ENCODE data around the gene PPA1.
"Not testable (repeated sequence)": the region's sequence is repeated elsewhere in the genome, so short reads cannot be mapped to it uniquely, and the experiment has no call there.

Gene PPA1

DNA sequence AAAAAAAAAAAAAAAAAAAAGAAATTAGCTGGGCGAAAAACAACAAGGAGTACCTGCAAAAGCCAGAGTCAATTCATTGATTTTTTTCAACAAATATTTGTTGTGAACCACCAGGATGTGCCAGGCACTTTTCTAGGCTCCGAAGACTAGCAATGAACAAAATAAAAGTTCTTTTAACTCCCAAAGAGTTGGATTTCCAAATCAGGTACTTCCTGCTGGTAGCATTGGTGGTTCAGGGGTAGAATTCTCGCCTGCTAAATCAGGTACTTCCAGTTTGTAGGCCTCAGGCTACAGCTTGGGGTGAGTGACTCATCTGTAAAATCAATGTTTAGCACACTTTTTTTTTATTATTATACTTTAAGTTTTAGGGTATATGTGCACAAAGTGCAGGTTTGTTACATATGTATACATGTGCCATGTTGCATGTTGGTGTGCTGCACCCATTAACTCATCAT is 10.9 kb downstream of the PPA1 start:
- no peak for DNase-seq (ENCODE audit: low read depth in 3 of 3, low spot score in 1 of 3)

DNA sequence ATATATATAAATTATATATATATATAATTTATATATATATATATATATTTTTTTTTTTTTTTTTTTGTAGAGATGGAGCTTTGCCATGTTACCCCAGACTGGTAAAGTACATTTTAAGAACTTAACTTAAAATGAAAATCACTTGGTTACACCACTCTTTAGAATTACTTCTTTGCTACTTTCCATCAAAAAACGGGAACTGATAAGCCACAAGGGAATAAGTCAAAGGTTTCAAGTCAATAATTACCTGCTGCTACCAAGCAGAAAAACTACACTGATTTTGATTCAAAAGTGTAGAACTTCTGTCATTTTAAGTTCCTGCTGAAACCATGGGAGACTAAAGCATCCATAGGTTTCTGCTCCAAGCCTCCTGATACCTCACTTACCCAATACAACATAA is 12.2 kb downstream of the PPA1 start:
- no peak for DNase-seq (ENCODE audit: low read depth in 3 of 3, low spot score in 1 of 3)

DNA sequence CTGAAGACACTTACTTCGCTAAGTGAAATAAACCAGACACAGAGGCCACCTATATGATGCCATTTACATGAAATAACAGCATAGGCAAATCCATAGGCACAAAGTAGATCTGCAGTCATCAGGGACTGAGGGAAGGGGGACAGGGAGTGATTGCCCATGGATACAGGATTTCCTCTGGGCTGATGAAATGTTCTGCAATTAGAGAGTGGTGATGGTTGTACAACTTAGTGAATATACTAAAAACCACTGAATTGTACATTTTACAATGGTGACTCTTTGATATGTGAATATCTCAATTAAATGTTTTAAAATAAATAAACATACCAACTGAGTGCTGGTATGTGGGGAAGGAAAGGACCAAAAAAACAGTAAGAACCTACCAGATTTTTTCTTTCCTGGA is 20.4 kb downstream of the PPA1 start:
- no peak for DNase-seq (ENCODE audit: low read depth in 3 of 3, low spot score in 1 of 3)

DNA sequence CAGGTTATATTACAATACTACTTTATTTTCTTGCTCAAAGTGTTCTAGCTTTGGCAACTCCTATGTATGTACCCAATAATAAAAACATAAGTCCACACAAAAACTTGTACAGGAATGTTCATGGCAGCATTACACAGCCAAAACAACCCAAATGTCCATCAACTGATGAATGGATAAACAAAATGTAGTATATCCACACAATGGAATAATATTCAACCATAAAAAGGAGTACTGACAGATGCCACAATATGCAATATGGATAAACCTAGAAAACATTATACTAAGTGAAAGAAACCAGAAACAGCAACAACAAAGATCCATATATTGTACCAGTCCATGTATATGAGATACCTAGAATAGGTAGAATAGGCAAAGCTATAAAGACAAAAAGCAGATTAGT is 21.0 kb downstream of the PPA1 start:
- no peak for DNase-seq (ENCODE audit: low read depth in 3 of 3, low spot score in 1 of 3)

DNA sequence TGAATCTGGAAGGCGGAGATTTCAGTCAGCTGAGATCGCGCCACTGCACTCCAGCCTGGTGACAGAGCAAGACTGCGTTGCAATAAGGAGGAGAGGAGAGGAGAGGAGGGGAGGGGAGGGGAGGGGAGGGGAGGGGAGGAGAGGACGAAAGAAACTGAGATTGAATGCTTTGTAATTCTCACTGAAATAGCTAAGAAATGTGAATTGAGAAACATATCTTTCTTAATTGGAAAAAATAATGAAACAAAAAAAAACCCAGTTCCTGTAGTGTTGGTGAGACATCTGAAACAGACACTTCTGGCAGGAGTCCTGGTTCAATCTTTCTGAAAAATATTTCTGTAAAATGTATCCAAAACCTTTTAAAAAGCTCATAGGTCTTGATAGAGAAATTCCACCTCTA is 26.5 kb downstream of the PPA1 start:
- no peak for DNase-seq (ENCODE audit: low read depth in 3 of 3, low spot score in 1 of 3)

DNA sequence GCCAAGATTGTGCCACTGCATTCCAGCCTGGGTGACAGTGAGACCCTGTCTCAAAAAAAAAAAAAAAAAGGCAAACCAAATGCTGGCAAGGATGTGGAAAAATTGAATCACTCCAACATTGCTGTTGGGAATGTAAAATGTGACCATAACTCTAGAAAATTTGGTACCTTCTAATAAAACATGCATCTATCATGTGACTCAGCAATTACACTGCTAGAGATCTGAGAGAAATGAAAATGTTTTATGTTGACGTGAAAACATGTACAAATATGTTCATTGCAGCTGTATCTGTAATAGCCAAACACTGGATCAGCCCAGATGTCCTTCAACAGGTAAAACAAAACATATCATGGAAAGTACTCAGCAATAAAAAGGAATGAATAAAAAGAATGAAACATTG is 32.1 kb downstream of the PPA1 start:
- no peak for DNase-seq (ENCODE audit: low read depth in 3 of 3, low spot score in 1 of 3)

DNA sequence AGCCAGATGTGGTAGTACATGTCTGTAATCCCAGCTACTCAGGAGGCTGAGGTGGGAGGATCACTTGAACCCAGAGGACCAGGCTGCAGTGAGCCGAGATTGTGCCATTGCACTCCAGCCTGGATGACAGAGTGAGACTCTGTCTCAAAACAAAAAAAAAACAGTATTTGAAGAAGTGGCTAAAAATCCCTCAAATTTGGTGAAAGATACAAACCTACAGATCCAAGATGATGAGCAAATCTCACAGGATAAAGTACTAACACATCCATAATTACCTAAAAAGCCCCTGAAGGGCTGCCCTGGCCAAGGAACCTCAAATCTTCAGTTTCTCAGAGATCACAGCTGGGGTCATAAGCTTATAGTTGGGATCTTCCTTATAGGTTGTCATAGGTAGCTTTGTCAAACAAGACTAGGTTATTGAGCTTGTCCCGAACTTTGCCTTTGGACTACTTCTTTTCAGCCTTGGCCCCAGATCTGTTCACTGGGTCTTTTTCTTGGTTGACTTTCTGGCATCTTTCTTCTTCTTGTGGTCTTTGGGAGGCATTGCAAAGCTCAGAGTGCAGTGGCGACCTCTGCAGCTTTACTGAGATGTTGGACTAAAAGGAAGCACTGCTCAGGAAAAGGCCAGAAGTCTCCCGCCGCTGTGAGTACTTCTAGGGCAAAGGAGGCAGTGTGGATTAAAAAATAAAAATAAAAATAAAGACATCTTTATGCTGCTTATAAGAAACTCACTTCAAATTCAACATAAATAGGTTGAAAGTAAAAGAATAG is 34.3 kb downstream of the PPA1 start:
- DNase-seq (ENCODE audit: low read depth in 3 of 3, low spot score in 1 of 3) = no peak

DNA sequence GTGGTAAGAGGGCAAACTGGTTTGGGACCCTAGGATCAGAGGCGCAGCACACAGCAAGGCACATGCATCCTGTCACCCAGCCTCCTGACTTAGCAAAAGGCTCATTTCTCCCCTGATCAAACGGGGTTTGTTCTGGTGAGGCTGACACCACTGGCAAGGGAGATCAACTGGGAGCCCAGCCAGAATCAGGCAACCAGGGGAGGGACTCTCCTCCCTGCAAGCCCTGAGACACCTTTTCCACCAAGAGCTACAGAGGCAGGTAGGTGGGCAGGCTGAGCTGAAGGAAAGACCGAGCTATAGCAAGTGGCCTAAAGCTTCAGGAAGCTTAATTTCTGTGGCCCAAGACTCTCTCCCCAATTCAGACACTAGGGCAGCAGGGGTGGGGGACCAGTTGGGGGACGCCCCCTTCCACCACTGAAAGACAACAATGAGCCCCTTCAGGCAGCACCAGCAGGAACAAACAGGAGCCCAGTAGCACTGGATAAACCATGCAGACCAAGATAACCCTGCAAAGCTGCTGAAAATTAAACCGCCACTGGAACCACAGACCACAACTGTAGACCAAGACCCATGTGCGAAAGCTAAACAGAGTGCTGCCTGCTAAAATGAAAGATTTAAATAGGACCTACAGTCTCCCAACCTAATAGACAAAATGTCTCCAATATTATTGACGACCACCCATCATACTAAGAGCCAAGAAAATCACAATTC is 35.8 kb downstream of the PPA1 start:
- DNase-seq (ENCODE audit: low read depth in 3 of 3, low spot score in 1 of 3) = no peak

DNA sequence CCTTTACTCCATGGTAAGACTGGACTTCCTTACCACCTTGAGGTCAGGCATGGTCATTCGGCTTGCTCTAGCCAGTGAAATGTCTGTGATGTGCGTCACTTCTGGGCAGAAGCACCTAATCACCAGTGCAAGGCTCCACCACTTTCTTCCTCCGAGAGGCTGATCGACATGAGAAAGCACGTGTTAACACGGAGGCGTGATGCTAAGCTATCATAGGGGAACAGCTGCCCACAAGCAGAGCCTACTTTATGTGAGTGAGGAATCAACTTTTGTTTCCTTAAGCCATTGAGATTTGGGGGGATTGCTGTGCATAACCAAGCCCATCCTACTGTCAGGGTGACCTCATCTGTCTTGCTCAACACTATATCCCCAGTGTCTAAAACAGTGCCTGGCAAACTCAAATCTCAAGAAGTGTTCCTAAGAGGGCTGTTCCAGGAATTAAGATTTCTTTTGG is 39.8 kb downstream of the PPA1 start:
- no peak for DNase-seq (ENCODE audit: low read depth in 3 of 3, low spot score in 1 of 3)

DNA sequence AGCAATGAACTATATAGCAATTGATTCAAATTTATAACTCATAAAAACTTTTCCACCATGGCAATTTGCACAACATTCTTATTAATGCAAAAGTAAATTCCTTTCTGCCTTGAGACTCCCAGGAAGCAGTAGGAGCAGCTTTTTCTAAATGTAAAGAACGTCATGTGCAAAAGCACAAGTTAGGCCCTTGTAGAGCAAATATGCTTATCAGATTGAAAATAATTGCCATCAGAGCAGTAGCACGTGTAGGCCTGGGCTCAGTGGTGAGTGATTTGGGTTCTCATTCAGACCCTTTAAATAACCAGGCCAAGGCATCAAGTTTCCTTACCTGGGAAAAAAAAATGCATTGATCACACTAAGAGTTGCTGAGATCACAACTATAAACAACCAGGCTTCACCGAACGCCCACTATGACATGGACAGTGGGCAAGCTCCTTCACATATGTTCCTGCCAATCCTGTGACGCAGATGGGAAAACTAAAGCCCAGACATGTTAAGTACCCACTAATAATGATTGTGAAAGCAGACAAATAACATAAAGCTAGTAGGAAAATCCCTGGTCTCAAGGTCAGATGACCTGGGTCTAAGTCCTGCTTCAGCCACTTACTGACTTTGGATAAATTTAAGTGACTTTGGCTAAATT is 40.8 kb downstream of the PPA1 start:
- DNase-seq (ENCODE audit: low read depth in 3 of 3, low spot score in 1 of 3) = no peak

DNA sequence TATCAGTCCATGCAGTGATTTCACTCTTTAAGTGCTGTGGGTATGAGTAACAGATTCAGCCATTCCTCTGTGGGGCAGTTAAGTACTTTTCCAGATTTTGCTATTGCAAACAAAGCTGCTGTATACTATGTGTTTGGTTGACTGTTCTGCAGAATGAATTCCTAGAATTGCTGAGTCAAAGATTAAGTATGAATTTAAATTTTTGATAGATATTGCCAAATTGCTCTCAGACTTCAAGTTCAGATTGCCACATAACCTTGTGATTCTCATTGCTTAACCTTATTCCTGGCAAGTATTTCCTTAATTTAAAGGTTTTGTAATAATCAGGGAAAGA is 41.3 kb downstream of the PPA1 start:
- no peak for DNase-seq (ENCODE audit: low read depth in 3 of 3, low spot score in 1 of 3)

DNA sequence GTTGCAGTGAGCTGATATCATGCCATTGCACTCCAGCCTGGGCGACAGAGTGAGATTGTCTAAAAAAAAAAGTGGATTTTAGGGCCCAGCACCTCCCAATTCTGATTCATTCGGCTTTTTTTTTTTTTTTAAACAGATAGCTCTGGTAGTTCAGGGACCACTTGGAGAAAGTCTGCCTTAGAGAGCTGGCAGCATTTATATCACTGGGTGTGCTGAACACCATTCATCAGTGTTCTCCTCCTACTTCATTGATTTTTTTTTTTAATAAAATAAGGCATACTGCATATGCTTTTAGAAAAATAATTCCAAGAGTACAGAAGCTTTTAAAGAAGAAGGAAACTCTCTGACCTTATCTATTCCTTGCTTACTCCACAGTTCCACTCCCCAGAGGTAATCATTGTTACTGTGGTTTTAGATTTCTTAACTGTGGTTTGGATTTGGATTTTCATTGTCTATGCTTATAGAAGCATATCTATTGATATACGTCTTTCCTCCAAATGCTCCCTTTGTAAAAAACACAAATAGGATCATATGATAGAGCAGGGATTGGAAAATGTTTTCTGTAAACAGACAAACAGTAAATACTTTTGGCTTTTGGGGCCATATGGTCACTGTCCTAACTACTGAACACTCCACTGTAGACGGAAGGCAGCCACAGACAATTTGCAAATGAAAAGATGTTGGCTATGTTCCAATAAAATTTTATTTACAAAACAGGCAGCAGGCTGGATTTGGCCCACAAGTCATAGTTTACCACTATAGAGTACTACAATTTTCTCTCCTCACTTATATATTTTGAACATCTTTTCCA is 41.9 kb downstream of the PPA1 start:
- DNase-seq (ENCODE audit: low read depth in 3 of 3, low spot score in 1 of 3) = no peak

DNA sequence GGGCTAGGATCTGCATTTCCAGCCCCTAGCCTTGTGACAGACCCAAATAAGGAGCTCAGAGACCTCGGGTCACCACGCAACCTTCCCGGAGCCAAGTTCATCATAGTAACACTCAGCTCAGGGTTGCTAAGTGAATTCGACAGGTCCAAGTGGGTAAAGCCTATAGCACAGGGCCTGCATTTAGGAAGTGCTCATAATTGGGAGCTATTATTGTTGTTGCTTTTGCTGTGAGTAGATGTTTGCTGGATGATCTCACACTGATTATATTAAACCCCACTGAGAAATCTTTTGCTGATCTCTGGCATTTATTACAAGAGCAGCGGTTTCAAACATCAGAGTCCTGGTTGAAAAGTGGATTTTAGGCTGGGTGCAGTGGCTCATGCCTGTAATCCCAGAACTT is 42.6 kb downstream of the PPA1 start:
- DNase-seq (ENCODE audit: low read depth in 3 of 3, low spot score in 1 of 3) = no peak

DNA sequence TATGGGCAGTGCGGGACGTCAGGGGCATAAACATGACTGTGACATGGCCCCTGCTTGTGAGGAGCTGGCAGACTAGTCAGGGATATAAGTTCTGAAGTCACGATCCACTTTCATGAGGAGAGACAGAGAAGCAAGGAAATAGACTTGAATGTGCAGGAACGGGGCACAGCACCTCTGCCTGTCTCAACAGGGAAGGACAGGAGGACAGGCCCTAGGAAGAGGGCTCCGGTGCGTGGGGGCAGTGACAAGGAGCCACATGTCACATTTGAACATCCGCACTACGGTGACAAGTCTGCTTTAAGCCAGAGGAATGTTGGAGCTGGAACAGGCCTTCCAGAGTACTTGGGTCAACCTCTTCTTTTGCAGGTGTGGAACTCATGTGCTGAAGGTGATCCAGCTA is 43.1 kb downstream of the PPA1 start:
- no peak for DNase-seq (ENCODE audit: low read depth in 3 of 3, low spot score in 1 of 3)

DNA sequence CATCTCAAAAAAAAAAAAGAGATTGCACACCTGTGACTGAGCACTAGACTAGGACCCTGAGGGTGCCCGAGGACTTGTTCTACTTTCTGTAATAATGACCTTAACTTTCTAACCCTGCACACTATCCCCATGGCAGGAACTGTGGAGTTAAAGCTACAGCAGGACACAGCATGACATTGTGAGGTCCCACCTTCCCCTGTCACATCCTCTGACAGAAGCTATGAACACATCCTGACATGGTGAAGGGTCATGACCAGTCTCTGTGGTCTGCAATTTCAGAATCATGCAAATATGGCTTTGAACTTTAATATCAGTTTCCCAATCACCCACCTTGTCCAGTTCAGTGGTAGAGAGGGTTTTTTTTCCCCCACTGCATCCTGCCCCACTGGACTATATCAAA is 44.5 kb downstream of the PPA1 start:
- DNase-seq (ENCODE audit: low read depth in 3 of 3, low spot score in 1 of 3) = no peak

DNA sequence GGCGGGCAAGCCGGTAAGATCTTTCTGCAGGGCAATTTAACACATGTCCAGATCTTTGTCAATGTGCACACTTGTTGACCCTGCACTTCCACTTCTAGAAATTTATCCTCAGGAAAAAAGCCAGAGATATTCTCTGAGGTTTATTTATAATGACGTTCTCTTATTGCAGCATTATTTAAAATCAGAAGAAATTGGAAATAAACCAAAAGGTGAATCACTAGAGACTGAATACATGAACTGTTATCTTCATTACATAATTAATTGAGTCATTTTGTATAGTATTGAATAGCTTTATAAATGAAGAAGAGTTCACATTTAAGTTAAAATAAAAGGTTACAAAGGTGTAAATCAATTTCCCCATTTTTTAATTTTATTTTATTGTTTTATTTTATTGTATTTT is 46.7 kb downstream of the PPA1 start:
- DNase-seq (ENCODE audit: low read depth in 3 of 3, low spot score in 1 of 3) = no peak

DNA sequence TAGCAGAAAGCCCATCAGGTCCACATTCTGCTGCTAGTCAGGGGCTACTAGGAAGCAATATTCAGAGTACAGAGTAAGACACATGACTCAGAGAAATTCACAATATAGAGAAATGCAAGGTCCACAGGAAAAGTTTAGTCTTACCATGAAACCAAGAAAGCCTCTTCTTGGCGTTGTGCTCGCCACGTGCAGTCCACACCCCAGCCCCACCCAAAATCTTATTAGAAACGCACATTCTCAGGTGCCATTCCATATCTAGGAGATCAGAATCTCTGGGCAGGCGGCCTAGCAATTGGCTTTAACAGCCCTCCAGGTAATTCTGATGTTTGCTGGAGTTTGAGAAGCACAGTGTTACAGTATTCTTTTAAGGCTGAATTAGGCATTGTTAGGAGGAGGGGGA is 47.1 kb downstream of the PPA1 start:
- DNase-seq (ENCODE audit: low read depth in 3 of 3, low spot score in 1 of 3) = no peak

DNA sequence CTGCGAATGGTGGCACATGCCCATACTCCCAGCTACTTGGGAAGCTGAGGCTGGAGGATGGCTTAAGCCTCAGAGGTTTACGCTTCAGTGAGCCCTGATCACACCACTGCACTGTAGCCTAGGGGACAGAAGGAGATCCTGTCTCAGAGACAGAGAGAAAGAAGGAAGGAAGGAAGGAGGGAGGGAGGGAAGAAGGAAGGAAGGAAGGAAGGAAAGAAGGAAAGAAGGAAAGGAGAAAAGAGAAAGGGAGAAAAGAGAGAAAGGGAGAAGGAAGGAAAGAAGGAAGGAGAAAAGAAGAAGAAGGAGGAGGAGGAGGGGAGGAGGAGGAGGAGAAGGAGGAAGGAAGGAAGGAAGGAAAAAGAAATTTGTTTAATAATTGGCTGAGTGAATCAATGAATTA is 49.9 kb downstream of the PPA1 start:
- DNase-seq (ENCODE audit: low read depth in 3 of 3, low spot score in 1 of 3) = no peak

DNA sequence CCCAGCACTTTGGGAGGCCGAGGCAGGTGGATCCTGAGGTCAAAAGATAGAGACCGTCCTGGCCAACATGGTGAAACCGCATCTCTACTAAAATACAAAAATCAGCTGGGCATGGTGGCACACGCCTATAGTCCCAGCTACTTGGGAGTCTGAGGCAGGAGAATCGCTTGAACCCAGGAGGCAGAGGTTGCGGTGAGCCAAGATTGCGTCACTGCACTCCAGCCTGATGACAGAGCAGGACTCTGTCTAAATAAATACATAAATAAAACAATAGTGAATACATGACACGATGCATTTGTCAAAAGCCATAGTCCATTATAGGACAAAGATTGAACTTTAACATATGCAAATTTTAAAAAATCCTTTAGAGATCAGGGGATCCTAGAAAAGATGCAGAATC is 54.0 kb downstream of the PPA1 start:
- DNase-seq (ENCODE audit: low read depth in 3 of 3, low spot score in 1 of 3) = not testable (repeated sequence)

DNA sequence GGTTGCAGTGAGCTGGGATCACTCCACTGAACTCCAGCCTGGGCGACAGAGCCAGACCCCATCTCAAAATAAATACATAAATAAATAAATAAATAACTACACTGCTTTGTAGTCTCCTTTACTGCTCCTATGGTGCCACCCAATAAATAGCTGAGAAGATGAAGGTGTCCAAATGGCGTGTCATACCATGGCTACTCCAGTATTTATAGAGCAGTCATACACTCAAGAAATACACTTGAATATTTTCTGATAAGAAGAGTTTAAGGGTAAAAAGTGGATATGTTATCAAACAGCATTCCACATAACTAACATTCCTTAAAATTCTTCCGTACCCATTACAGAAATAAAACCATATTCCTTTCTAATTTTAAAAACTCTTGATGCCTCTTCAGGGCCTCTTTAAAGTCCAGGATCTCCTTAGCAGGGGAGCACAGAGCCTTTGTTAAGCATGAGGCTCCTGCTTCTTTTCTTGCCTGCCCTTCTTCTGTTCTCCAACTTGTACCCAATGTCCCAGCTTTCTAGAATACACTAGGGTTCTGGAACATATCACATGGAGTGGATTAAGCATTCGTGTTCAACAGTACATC is 55.0 kb downstream of the PPA1 start:
- no peak for DNase-seq (ENCODE audit: low read depth in 3 of 3, low spot score in 1 of 3)

DNA sequence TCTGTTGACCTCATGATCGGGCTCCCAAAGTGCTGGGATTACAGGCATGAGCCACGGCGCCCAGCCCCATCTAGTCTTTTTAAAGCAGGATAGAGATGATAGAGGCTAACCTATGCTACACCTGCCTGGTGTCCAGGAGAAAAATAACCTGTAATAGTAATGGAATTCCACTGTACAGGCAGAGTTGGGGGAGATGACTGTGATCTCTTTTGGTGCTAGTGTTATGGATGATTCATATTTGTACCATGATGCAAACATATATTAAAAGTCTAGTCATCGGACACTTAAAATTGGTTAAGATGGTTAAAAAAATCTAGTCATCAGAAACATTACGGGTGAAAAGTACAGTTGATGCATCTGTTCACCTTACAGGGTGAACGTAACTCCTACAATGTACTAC is 56.8 kb downstream of the PPA1 start:
- no peak for DNase-seq (ENCODE audit: low read depth in 3 of 3, low spot score in 1 of 3)
